ENCODE data around the gene DPP7.

GRCh38 chr9:137163805-137164204 lies 49.3 kb upstream of the DPP7 start:
- TF ChIP-seq YY1 (IDR thresholded peaks at IDR 0.05; ENCODE audit: insufficient read depth, insufficient read length) (no peak), ZNF274 (IDR thresholded peaks at IDR 0.05; ENCODE audit: low read depth, low read length) (no peak), SUZ12 (IDR thresholded peaks at IDR 0.05; ENCODE audit: extremely low read depth, insufficient read depth, insufficient read length) (no peak)
